HFFc6 (cell line): ENCODE results near the gene RPS6KA4. TPM values are rescaled to one million over a fixed set of nuclear protein-coding genes. Genes with fewer than 3 reads are reported as not detected.
"Not testable (repeated sequence)": the region's sequence is repeated elsewhere in the genome, so short reads cannot be mapped to it uniquely, and the experiment has no call there.

ENCODE experiments used
- DNase-seq: peaks from one replicate; pipeline ENCODE4 v3.0.0-alpha.2; 2018
- H3K27ac Mint-ChIP-seq: 2 replicates; pipeline ENCODE4 v1.8.0; 2020; ENCODE audit warnings: mild to moderate bottlenecking, mixed read lengths
- H3K27me3 Mint-ChIP-seq: 2 replicates; pipeline ENCODE4 v1.8.0; 2021; ENCODE audit warnings: mild to moderate bottlenecking, moderate library complexity, mixed read lengths; ENCODE audit not compliant: insufficient read depth
- H3K36me3 Mint-ChIP-seq: 2 replicates; pipeline ENCODE4 v1.8.0; 2021; ENCODE audit warnings: low read depth, mixed read lengths
- H3K4me1 Mint-ChIP-seq: 2 replicates; pipeline ENCODE4 v1.8.0; 2020; ENCODE audit warnings: low read depth, mixed read lengths
- H3K4me3 Mint-ChIP-seq: 2 replicates; pipeline ENCODE4 v1.8.0; 2020; ENCODE audit warnings: mild to moderate bottlenecking, moderate library complexity, mixed read lengths
- H3K9me3 Mint-ChIP-seq: 2 replicates; pipeline ENCODE4 v1.8.0; 2020; ENCODE audit warnings: mild to moderate bottlenecking, mixed read lengths
- CTCF ChIP-seq: fragments of 200-600 bp; sonication (generic); IDR thresholded peaks from 2 replicates; pipeline ENCODE4 v1.5.0; 2021; ENCODE audit warnings: antibody characterized with exemption, mild to moderate bottlenecking
- total RNA-seq, 6 experiments: library from RNA; stranded (reverse); fragmentation: NEBNext Ultra II Directional; extraction: Animal tissue kit (Norgen Biotek cat#: 25700); gene quantifications; 2 replicates in 1 of 6; 3 replicates in 5 of 6; pipeline ENCODE4 v1.2.3, GENCODE V29; 2021

The RPS6KA4 gene
- total RNA-seq, 6 experiments from 2014 or later: 42.9 to 63.4 (median 56.6) TPM

GRCh38 chr11:64321026-64321425, 37.9 kb upstream of the RPS6KA4 start:
- Mint-ChIP-seq H3K36me3 (peaks cover 21% of the 10 kb centered on the region), H3K9me3 (no peaks in the 10 kb centered on the region), H3K27me3 (peaks cover 3% of the 10 kb centered on the region), H3K4me3 (no peak overlapping the region), H3K4me1 (peaks cover 24% of the 10 kb centered on the region), H3K27ac (peak overlapping the region; percentile 40; the same call in 1 of the 2 replicates)
- no peak for DNase-seq
- no peak for TF ChIP-seq CTCF

- Mint-ChIP-seq H3K27me3 (peaks cover 3% of the 10 kb centered on the region), H3K9me3 (no peaks in the 10 kb centered on the region), H3K27ac (no peak overlapping the region), H3K36me3 (peaks cover 18% of the 10 kb centered on the region), H3K4me3 (no peak overlapping the region), H3K4me1 (peaks cover 20% of the 10 kb centered on the region)
- no peak for DNase-seq
- TF ChIP-seq CTCF: no peak
Measured at GRCh38 chr11:64321533-64321932, 37.4 kb upstream of the RPS6KA4 start.

- H3K27me3 Mint-ChIP-seq: peaks cover 3% of the 10 kb centered on the region
- H3K36me3 Mint-ChIP-seq: peaks cover 12% of the 10 kb centered on the region
- no peak overlapping the region for H3K4me3 Mint-ChIP-seq
- H3K27ac Mint-ChIP-seq: no peak overlapping the region
- peaks cover 15% of the 10 kb centered on the region for H3K4me1 Mint-ChIP-seq
- TF ChIP-seq CTCF: no peak
- no peak for DNase-seq
- no peaks in the 10 kb centered on the region; the same call in 1 of the 2 replicates for H3K9me3 Mint-ChIP-seq
Measured at GRCh38 chr11:64322925-64323260, 36.1 kb upstream of the RPS6KA4 start.

DNA sequence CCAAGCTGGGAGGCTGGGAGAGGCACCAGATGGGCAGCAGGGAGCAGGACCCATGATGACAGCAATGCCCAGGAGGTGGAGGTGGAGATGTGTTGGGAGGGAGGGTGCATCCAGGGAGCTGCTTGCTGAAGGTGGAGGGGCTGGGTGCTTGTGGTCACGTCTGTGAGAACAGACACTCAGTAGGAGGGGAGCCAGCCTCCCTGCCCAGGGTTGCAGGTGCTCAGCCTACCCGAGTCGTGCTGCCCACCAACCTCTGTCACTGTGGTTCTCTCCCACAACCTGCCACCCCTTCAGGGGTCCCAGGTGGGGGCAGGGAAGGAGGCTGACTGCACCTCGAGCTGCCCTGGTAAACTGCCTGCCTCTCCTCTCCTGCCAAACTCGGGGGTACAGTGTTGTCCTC, 35.6 kb upstream of the RPS6KA4 start:
- H3K36me3 Mint-ChIP-seq: peaks cover 12% of the 10 kb centered on the region
- peaks cover 4% of the 10 kb centered on the region for H3K27me3 Mint-ChIP-seq
- peaks cover 15% of the 10 kb centered on the region for H3K4me1 Mint-ChIP-seq
- DNase-seq: no peak
- no peak for TF ChIP-seq CTCF
- H3K27ac Mint-ChIP-seq: no peak overlapping the region
- H3K4me3 Mint-ChIP-seq: no peak overlapping the region
- H3K9me3 Mint-ChIP-seq: no peaks in the 10 kb centered on the region; the same call in 1 of the 2 replicates

- not testable (repeated sequence) for H3K27me3 Mint-ChIP-seq, H3K4me3 Mint-ChIP-seq, H3K27ac Mint-ChIP-seq, H3K9me3 Mint-ChIP-seq, DNase-seq
- H3K36me3 Mint-ChIP-seq: peaks cover 12% of the 10 kb centered on the region
- H3K4me1 Mint-ChIP-seq: peaks cover 12% of the 10 kb centered on the region
Measured at GRCh38 chr11:64323984-64324383, 35.0 kb upstream of the RPS6KA4 start.

DNA sequence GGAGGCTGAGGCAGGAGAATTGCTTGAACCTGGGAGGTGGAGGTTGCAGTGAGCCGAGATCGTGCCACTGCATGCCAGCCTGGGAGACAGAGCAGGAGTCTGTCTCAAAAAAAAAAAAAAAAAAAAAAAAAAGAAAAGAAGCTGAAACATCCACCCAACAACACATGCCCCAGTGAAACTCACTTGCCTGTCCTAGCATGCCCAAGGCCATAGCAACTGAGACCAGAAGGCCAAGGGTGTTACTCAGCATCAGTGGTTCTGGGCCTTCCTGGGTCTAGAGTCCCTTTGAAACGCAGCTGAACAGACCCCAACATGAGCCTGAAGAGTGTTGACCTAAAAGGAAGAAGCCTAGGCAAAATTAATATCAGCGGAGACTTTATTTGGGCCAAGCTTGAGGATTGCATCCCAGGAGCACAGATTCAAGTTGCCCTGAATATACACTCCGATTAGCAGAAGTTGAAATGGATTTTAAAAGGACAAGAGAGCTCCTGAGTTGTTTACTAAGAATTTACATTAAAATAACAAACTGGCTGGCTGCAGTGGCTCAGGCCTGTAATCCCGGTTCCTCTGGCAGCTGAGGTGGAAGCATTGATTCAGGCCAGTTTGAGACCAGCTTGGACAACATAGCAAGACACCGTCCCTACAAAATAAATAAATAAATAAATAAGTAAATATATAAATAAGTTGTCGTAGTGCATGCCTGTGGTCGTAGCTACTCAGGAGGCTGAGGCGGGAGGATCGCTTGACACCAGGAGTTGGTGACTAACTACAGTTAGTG, 34.1 kb upstream of the RPS6KA4 start:
- no peak for DNase-seq
- Mint-ChIP-seq H3K4me1 (peaks cover 6% of the 10 kb centered on the region), H3K36me3 (peaks cover 12% of the 10 kb centered on the region), H3K4me3 (no peak overlapping the region), H3K27me3 (peaks cover 6% of the 10 kb centered on the region), H3K9me3 (no peaks in the 10 kb centered on the region; the same call in 1 of the 2 replicates), H3K27ac (peak overlapping the region; percentile 61)
- no peak for TF ChIP-seq CTCF
